NCI-H510A (cell line): ENCODE results near the gene EFCC1.
A peak's percentile ranks its signal among the peaks of the same experiment; 100 is the strongest.

ENCODE experiments used
- DNase-seq: peaks from one replicate; lab custom pipeline; 2025; lab: John Stamatoyannopoulos, UW

EFCC1 gene

DNA sequence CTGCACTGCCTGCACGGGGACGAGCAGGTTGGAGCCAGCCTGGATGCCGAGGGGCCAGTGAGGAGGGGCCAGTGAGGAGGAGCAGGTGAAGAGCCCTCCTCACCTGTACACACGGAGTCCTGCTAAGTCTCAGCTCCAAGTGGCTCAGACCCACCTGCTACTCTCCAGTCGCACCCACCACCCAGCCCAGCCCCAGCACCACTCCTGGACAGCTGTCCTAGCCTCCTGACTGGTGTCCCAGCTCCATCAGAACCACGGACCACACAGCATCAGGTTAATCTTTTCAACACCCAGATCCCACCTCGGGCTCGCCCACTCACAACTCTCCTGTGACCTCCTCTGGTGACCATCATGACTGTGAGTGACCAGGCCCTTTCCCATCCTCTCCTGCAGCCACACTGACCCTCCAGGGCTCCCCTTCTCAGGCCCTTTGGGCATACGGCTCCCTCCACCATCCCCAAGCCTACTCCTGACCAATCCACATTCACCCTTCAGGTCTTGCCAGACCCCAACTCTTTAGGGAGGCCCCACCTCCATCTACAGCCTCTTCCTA, 13.8 kb downstream of the EFCC1 start:
- DNase-seq, result no peak

DNA sequence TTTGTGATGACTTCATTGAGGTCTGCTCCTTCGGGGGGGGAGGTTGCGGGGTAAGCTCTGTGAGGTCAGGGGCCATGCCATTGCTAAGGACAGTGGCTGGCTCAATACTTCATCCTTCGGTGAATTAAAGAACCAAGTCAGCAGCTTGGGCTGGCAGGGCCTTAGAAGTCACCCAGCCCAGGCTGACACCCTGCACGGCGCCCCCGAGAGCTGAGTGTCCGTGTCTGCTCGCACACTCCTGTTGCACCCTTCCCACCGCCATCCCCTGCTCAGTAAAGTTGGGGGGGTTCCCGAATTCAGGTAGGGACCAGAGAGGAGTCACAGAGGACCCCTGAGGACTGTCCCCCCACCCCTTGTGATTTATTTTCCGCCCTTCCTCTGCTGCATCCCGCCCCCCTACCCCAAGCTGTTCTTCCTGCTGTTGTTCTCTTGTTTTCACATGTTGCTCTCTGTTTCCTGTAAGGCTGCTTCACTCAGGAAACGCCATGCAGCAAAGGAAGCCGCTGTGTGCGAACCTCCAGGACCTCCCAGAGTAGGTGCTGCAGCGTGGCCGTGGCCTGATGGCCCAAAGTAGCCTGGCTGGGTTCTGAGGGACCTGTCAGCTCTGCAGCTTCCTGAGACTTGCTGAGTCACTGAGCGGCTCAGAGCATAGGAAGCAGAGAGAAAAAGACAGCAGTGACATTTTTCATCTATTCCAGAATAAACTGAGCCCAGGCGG, 14.4 kb downstream of the EFCC1 start:
- DNase-seq, result no peak

DNA sequence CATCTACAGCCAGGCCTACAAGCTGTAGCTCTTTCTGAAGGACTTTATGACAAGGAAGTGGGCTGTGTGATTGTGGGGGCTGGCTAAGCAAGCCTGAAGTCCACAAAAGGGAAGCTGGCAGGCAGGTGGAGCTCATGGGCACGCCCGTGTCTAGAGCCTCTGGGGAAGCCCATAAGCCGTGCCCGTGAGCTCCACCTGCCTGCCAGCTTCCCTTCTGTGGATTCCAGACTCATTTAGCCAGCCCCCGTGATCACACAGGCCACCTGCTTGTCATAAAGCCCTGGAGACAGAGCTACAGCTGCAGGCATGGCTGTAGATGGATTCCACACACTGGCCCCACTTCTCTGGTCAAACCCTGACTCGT, 15.2 kb downstream of the EFCC1 start:
- peak; percentile 64 for DNase-seq

DNA sequence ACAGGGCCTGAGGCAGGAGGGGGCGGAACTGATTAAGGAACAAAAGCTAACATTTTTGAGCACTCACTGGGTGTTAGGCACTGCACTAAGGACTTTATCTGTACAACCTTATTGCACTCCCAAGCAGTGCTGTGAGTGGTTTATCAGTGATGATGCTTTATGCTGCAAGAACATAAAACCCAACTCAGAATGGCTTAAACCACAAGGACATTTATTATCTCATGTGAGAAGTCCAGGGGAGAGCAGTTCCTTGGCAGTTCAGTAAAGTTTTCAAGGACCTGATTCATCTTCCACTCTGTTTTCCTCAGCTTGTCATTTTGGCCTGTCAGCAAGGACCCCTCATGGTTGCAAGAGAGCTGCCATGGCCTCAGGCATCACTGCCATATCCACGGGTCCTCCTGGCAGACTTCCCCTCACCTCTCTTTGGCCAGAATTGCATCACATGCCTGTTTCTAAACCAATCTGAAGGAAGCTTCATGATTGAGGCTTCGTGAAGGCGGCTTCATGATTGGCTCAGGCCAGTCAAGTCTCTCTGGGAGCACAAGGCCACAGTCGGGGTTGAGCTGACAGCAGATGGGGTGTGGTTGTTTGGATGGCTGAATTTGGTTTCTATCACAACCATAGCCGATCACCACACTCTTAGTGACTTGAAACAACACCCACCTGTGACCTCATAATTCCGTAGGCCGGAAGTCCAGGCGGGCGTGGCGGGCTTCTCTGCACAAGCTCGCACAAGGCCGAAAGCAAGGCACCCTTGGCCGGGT, 15.8 kb downstream of the EFCC1 start:
- DNase-seq, result no peak

DNA sequence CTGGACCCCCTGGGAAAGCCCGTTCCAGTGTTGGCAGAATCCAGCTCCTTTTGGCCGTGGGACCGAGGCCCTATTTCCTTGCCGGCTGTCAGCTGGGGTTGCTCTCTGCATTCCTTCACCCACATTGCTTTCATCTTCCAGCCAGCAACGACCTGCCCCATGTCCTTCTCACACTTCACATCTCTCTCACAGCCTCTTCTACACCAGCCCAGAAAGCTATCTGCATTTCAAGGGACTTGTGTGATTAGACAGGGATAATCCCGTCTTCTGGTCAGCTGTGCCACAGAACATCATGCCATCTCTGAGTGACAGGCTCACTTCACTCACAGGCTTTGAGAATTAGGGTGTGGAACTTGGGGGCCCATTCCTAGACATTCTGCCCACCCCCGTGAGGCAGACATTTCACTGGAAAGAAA, 16.4 kb downstream of the EFCC1 start:
- no peak for DNase-seq

DNA sequence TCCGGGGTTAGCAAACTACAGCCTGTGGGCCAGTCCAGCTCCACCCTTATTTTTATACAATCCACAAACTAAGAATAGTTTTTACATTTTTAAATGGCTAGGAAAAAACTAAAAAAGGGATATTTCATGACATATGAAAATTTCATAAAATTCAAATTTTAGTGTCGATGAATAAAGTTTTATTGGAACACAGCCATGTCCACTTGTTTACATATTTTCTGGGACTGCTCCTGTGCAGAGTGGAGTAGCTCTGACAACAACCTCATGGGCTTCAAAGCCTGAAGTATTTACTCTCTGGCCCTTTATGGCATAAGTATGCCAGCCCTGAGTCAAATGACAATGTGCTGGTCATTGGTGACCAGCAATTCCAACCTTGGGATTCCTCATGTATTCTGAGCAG, 17.2 kb downstream of the EFCC1 start:
- no peak for DNase-seq

DNA sequence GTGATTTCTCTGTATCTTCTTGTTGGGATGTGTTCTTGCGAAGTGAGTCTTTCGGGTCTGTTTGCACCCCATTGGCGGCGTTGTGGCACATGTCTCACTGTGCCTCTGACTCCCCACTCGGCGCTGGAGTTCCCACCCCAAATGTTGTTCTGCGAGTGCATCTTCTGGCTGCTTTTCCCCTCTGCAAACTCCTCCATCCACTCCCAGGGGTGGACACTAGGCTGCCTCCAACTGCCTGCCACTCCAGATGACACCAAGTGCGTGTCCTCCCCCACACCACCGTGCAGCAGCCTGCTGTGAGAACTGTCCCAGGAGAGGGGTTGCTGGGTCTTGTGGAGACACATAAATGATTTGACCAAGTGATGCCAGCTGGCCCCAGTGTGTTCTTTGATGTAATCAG, 17.6 kb downstream of the EFCC1 start:
- DNase-seq, result no peak

DNA sequence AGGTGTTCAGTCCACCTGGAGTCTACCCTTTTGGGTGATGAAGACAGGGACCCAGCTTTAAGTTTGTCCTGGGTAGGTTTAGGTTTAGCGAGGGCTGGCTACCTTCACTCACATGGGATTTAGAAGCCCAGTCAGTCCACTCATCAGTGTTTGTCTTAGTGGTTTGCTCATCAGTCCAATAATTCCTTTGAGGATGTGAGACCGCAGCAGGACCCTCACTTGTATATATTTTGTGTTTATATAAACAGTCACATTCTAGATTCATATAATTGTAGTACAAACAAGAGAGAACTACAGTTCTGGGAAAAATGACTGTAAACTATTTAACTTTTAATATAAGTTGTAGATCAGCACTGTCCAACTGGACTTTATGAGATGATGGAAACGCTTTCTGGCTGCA, 18.2 kb downstream of the EFCC1 start:
- DNase-seq, result no peak

DNA sequence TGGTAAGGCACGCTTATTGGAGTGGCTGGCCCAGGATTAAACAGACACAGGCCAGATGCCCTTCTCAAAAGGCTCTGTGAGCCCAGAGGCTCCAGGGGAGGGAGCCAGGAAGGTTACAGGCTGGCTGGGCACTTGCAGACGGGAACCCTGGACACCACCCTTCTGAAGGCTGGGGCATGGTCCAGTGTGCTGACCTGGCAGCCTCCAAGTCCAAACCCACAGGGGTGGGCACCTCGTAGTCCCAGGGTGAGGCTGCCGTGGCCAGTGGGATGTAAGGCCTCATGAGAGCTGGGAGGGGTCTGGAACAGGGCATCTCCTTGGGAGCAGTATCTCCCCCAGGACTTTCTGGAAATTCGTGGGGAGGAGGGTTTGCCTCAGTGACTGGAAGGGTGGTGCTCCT, 19.6 kb downstream of the EFCC1 start:
- DNase-seq, result no peak

DNA sequence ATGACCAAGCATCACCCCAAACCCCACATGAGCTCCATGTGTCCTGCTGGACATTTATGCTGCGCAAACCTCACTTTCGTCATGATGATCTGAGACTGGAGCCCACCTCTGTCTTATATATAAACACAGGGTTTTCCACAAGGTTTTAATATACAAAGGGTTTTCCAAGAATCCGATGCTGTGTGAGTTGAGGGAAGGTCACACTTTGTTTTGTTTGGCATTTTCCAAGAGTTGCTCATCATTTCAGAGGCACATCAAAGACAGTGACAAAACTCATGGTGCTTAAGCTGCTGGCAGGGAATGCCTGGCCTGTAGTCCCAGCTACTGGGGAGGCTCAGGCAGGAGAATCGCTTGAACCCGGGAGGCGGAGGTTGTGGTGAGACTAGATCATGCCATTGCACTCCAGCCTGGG, 20.0 kb downstream of the EFCC1 start:
- DNase-seq, result no peak

DNA sequence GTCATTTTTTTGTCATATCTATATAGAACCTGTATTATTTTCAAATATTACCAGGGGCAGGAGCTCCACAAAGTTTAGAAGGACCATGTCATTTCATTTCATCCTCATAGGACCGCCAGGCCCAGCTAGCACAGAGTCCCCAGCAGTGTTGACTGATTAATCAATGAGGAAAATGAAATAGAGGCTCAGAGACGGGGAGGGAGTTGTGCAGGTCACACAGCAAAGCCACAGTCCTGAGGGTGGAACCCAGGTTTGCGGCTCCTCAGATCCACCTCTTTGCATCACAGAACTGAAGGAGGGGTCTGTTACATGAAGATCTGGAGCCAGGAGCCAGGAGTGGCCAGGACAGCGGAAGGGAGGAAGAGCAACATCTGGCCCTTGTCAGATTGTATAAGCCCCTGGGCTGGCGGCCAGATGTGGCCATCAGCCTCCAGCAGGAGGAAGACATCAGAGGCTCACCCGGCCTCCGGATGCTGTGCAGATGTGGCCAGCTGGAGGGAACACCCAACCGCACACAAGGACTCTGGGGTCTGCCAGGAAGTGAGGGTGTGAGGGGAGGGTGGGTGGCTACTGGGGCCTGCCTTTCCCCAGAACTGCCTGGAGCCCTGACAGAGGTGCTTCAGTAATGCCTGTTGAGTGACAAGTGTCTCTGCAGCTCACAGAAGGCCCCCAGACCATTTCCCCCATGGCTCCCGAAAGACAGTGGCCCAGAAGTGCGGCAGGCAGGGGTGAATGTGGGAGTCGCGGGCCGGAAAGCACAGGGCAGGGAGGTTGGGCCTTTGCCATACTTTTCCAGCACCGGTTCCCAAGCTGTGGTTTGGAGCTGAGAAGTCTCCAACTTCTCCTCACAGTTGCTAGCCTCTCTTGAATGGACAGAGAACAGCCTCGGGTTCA, 21.3 kb downstream of the EFCC1 start:
- no peak for DNase-seq

DNA sequence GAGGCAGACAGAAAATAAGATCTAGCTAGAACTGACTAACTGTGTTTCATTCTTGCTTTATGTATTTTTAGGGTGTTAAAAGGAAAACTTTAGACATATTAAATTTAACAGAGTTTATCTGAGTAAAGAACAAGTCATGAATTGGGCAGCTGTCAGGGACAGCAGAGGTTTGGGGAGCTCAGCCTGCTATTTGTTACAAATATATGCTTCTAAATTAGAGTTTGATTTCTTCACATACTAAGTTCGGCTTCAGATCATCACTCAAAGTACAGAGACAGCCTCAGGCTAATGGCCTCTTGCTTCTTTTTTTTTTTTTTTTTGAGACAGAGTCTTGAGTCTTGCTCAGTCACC, 21.9 kb downstream of the EFCC1 start:
- DNase-seq, result no peak

DNA sequence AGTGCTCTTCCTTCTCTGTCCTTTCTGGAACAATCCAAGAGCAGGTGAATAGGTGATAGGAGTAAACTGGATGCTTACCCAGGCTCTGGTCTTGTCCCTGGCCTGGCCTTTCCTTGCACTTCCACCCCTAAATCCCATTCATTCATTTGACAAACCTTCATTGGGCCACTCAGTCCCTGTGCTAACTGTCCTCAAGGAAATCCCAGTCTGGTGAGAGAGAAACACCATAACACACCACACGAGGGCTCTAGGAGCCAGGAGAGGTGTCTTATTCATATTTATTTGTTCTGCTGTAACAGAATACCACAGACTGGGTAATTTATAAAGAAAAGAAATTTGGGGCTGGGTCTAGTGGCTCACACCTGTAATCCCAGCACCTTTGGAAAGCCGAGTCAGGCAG, 22.8 kb downstream of the EFCC1 start:
- DNase-seq, result no peak

DNA sequence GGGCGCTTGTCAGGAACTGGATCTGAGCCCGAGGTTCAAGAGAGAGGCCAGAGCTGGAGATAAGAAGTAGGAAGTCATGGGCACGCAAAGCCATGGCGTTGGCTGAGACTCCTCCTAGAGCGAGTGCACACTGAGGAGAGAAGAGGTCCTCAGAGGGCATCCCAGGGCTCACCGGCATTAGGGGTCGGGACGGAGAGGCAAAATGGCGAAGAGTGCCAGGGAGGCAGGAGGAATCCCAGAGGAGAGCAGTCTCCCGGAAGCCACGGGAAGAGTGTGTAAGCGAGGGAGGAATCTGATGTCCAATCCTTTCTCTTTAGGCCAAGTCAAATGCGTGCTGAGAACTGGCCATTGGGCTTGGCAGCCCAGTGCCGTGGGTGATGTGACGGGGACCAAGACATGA, 24.0 kb downstream of the EFCC1 start:
- DNase-seq, result no peak

DNA sequence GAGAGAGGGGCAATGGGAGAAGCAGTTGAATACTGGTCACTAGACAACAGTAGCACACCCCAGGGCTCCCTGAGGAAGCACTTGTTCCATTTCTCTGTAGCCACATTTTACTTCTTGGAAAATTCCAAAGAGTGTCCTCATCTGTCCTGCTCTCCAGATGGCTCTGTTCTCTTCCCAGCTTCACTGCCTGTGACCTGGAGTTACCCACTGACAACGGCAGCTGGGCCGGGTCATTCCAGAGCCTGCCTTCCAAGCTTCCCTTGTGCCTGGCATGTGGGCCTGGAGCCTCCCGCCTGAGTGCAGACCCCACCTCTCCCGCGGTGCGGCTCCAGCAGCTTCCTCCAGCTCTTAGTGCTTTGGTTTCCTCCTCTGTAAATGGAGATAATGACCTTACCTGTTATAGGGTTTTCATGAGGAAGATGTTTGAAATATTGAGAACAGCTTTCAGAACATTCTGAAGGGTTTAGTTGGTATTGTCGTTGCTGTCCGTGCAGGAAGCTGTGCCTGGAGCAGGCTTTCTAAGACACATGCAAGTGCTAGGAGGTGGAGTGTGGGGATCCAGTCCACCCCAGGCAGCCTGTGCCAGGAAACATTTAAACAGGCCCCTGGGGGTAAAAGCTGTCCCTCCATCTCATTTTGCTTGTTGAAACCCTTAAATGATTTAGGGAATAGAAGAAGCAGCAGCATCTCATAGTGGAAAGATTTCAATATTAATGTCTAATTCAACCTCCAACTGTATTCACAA, 24.8 kb downstream of the EFCC1 start:
- no peak for DNase-seq

DNA sequence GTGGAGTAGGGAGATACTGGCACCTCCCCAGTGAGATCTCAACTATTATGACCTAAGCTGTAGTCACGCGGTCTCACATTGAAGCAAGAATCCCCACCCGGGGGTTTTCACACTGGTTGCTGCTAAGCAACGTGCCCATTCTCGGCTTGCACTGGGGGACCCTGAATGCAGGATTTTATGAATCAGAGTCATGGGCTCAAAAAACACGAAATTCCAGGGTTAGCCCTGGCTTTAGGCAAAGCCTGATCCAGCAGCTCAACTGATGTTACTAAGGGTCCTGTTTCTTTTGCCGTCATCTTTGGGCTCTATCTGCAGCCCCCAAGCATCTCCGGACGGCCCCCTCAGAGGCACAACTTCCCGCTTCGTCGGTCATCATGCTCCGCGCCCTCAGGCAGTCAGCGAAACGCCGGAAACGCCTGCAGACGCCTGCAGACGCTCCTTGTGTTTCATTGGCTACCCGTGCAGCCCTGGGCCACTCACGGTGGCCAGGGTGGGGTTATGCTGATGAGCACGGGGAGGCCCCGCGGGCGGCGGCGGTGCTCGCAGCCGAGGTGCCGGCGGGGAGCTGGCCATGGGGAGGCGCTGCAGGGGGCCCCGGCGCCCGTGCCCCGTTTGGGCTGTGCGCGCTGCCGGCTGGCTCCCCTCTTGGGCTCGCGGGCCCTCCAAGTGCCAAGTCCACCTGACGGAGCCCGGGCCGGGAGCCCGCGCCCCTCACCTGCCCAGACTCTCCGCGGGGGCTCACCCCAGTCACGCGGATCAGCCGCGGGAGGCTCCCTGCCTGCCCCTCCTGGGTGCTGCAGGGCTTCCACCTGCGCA, 25.8 kb downstream of the EFCC1 start:
- no peak for DNase-seq

DNA sequence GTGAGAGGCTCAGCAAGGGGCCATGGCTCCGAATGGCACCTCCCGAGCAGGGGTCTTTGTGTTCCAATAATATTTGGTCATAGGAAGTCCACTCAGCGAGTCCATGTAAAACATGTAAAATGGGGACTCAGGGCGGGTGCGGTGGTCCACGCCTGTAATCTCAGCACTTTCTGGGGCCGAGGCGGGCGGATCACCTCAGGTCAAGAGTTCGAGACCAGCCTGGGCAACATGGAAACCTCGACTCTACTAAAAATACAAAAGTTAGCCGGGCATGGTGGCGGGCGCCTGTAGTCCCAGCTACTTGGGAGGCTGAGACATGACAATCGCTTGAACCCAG, 26.4 kb downstream of the EFCC1 start:
- no peak for DNase-seq

DNA sequence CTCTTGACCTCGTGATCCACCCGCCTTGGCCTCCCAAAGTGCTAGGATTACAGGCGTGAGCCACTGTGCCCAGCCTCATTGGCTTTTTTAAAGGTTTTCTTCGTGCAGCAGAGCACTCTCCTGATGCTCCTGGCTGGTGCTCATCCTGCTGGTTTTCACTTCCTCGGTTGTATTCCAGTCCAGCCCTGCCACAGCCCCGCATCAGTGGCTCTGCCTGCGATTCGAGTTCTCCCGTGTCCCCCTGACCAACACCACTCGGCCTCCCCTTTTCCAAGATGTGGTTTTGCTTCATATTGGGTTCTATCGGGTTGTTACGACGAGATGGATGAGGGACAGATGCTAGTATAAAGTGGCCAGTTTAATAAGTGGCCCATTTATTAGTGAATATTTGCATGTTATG, 27.8 kb downstream of the EFCC1 start:
- DNase-seq, result no peak

DNA sequence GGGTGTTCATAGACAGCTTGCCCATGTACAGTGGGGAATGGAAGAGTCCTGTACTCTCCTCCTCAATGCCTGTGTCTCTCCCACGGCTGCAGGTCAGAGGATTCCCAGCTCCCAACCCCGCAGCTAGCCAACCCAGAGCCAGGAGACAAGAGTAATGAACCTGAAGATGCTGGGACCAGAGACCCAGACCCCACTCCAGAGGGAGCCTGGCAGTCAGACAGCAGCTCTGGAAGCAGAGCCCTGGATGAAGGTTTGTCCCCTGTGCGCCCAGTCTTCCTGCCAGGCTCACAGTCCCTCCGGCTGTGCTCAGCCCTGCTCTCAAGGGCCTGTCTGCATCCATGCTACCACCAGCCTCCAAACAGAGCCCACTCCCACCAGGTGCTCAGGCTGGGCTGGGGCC, 29.5 kb downstream of the EFCC1 start:
- DNase-seq, result no peak

DNA sequence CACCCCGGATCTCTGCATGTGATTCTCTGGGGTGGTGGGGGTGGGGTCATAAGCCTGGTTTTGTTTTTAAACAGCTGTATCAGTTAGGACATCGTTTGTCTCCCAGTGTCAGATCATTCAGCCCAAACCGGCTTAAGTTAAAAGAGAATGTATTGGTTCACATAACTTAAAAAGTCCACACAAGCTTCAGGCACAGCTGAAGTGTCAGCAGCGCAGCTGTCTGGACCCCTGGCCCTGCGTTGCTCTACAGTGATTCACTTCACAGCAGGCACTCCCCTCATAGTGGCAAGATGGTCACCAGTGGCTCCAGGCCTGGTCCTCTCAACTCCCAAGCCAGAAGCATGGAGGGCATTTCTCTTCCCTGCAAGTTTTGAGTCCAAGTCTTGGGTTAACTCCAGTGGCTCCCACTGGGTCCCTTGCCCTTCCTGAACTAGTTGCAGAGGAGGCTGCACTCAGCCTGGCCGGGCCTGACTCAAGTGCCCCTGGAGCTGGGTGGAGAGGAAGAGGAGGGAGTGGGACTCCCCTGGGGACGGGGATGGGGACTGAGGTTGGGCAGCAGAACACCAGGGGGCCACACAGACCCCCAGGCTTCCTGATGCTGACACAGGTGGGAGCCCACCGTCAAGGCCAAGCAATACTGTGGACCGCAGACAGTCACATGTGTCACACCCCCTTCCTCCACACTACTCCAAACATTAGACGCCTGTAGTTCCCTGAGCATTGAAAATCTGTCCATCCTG, 30.5 kb downstream of the EFCC1 start:
- DNase-seq, result no peak
